CD4-positive, alpha-beta T cell treated with Interleukin-1 beta for 1 hour (primary cell): ENCODE data around the gene PHLDB1.

ENCODE experiments used
- DNase-seq, 2 donors: peaks; one replicate each; pipeline ENCODE4 v3.0.0-alpha.2; 2020 to 2022

Gene PHLDB1

DNA sequence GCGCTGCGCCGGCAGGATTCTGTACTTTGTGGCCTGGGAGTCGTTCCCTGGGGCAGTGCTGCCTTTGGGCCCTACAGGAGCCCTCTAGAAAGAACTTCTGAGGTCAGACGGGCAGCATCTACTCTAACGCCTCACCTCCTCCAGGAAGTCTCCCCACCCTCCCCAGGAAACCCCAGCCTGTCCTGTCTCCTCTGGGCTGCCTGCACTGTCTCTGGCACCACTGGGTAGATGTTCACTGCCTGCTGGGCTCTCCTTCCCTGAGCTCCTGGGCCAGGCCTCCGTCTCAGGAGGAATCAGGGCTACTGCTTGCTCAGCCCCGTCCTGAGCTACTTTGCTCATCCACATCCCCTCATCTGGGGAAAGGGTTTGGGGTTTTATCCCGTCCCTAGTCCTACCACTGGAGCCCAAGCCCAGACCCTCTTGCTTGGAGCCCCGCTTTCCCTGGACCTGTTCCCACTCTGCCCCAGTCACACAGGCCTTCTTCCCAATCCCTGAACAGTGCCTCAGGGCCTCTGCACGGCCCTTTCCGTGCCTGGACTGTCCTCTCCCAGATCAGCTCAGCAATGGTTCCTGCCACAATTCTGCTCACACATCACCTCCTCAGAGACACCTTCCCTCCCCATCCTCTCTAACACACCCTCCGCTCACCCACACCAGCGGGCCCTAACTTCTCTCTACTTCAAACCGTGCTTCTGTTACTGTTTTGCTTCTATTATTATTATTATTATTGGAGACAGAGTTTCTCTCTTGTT lies 83.3 kb downstream of the PHLDB1 start:
- DNase-seq, result no peak

DNA sequence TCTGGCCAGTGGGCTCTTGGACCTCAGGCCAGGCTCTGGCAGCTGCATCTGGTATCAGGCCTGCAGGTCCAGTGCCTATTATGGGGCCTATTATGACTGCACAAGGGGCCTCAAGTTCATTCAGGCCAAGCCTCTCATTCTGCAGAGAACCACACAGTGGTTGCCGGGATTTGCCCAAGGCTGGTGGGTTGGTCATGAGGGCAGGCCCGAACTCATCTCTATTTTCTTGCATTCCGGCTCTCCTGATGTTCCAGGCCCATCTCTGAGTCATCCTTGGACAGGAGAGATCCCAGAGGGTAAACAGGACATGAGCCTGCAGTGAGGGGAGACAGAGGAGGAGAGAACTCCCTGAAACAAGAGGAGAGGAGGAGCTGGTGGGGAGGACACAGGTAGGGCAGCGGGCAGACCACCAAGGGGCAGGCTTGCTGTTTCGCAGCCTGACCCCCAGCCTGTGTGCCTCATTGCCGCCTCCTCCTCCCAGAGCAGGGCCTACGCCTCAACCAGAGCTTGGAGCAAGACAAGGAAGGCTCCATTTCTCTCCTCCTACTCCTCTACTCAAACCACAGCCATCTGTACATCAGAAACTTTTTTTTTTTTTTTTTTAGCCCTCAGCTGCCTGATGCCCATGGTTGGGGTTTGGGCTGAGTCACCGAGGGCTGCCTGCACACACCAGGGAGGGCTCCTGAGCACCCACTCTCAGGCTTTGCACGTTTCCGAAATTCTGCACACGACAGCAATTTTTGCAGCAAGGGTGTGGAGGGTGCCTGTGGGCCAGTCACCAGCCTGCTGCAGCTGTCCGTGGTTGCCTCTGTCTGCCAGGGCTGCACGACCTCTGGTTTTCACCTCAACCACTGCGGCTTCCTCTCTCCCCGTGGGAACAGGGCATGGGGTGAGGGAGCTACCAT lies 84.8 kb downstream of the PHLDB1 start:
- DNase-seq, result peak; percentile 66 to 73

DNA sequence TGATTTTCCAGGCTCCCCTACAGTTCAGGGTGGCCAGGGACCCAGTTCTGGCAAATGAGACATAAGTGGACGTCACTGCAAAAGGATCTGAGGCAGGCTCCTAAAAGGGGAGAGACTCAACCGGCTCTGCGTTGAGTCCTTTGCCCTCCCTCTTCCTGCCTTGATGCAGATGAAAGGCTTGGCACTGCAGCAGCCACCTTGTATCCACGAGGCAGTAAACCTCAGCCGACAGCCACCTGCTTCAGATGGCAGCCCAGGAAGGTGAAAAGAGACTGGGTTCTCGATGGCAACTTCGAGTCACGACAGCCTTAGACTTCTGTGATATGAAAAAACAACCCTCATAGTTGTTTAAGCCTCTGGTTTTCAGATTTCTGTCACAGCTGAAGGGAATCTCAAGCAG lies 86.8 kb downstream of the PHLDB1 start:
- DNase-seq, result no peak

DNA sequence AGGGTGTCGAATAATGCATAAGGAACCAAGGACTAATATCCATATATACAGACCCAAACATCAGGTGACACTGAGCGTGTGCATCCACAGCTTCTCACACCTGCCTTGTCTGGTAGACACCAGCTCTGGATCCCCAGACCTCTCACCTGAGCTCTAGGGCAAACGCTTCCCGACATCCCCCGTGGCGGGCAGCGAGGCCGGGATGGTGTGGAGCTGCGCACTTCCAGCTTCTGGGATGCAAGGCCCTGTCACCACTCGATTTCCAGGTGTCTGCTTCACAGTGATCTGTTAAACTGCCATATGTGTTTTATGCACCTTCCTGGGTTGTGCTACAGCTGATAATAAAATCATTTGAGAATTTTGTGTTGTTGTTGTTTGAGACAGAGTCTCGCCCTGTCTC lies 87.4 kb downstream of the PHLDB1 start:
- no peak for DNase-seq

DNA sequence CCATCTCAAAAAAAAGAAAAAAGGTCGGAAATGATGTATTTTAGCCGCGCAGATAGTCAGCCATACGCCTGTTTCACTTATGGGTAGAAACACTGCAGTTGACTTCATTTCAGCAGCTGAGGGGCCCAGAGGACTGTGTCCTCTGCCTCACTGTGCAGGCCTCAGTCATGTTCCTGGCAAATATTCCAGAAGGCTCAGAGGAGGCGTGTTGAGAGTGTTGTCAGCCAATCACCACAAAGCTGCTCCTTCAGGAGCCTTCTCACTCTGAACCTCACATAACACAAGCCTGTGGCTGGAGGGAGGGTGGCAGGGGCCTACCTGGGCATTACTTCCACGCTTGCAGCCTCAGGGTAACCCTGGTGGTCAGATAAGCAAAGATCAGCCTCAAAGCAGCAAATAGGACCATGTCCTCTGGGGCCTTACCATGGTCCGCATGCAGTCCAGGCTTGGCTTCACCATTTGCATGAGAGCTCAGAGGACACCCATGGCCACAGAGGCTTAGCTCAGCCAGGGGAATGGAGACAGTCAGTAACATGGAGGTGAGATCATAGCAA lies 89.3 kb downstream of the PHLDB1 start:
- DNase-seq, result no peak

DNA sequence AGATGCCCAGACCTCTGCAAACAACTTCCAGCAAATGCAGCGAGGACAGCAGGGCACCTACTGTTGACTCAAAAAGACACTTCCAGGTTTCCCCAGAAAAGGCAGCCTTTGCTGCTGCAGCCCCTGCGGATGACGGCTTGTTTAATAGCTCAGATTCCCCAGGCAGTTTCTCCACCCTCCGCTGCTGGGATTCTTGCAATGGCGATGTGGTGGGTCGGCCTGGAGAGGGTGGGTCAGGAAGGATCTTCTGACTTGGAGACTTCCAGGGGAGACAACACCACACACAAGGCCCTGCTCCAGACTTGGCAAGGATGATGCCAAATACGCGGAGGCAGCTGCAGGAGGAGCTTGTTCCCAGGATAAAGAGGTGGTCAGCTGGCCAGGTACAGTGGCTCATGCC lies 89.9 kb downstream of the PHLDB1 start:
- no peak for DNase-seq

DNA sequence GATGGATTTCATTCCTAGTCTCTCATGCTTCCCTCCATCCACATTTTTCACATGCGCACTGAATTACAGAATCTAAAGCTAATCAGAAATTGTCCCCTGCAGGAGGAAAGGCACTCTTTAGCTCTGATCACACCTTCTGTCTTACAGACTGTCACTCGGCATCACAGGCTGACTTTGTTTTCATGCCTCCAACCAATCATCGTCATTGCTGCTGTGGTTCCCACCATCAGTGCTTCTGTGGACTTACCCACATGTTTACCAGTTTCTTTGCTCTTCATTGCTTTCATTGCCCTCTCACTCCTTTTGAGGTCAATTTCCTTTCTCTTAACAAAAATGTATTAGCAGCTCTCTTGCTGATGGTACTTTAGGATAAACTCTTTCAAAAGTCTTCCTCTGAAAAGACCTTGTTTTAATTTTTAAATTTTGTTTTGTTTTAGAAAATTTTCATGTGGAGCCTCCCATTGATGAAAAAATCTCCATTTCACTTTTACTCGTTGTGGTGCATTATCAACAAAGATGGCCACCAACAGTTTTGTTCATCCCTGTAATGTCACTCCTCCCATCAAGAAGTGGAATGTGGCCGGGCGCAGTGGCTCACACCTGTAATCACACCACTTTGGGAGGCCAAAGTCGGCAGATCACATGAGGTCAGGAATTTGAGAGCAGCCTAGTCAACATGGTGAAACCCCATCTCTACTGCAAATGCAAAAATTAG lies 92.2 kb downstream of the PHLDB1 start:
- peak; percentile 81 to 83 for DNase-seq

DNA sequence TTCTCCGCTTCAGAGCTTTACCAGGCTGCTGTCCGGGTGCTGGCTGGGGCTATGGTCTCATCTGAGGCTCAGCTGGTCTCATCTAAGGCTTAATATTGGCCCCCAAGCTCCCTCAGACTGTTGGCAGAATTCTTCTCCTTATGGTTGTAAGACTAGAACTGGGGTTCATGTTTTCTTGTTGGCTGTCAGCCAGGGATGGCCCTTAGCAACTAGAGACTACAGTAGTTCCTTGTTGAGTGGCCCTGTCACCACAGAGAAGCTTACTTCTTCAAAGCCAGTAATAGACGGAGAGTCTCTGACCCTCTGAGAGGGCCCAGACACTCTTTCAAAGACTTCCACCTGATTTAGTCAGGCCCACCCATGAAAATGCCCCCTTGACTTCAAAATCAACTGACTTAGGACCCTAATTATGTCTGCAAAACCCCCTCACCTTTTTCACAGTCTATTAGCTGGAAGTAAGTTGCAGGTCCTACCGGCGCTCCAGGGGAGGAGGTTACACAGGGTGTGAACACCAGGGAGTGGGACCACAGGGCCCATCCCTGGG lies 96.2 kb downstream of the PHLDB1 start:
- DNase-seq, result peak in 1 of 2 donors; percentile 40

DNA sequence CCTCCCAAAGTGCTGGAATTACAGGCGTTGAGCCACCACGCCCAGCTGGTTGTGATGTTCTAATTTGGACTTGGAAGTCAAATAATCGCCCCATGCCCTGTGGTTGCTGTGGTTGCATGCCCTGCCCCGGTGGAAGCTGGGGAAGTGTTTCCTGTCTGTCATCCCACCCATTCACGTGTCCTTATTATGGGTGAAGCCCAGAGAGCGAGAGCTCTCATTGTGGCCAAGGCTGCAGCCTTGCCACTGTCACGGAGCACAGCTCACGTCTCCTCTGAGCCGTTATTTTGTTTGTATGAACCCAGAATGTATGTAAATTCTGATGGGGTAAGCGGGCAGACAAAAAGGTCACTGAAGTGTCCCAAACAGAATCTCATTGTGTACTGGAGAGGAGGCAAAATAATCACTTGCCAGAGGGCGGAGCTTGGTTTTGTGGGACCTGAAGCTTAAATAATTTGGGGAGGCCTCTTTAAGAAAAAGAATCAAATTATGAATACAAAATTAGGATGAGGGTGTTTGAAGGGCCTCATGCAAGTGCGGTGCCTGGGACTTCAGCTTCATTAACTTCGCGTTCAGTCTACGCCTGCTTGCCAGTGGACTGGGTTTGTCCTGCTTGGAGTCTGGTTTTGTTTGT lies 97.8 kb downstream of the PHLDB1 start:
- DNase-seq, result peak; percentile 50 to 67

DNA sequence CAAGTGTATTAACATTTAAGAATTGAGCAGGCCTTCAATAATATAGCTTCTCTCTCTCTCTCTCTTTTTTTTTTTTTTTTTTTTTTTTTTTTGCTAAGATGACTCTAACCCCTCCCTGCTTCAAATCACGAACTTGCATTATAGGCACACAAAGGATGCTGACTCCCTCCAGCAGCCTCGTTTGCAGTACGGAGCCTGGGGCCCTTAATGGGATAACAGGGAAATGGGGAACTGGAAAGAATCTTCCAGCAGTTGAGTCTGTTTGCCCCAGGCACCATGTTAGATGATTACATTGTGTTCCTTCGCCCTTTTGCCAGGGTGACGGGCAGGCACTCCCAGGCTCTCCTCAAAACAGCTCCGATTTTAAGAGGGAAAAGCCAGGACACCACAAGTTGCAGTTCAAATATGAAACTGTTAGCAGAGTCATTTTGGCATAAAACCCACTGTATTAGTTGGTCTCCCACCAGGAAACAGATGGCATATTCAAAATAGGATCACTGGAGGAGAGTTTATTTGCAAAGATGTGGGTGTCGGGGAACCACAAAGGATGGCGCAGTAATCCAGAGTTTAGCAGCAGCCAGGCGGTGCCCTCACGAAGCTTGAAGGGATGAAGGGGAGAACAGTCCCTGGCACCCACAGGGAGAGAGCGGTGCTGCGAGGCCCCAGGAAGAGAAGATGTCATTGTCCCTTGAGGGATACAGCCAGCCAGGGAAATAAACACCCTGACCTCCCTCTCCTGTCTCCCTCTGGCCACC lies 98.6 kb downstream of the PHLDB1 start:
- DNase-seq, result no peak

DNA sequence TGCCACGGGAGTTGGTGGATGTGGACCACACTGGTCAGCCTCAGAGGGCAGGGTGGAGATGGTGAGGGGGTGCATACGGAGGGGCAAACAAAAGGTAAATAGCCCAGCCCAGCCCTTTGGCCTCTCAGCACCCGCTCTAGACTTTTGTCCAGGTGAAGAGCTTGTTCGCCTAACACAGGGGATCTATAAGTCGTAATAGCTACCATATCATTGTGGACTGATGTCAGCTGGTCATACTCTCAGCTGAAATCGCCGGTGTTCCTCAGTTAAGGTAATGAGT lies 99.1 kb downstream of the PHLDB1 start:
- no peak for DNase-seq
